CD4-positive, alpha-beta T cell treated with Interleukin-4 for 1 hour (primary cell): Measurements from ENCODE around the gene LRMDA.

Source experiments
- DNase-seq, 2 donors: peaks; one replicate each; pipeline ENCODE4 v3.0.0-alpha.2; 2020 to 2022

LRMDA gene

DNA sequence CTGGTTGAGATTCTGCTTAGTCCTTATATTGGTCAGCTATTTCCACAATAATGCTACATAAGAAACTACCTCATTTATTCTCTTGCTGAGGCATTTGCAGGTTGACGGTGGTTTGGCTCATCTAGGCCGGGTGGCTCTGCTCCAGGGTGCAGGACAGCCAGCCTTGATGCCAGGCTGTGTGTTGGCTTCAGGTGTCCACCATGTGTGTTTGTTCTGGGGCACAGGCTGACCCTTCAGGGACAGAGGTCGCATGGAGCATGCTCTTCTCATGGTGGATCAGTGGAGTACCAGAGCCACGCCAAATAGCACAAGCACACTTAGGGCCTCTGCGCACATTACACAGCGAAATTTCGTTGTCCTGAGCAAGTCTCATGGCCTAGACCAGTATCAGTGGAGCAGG, 249.9 kb downstream of the LRMDA start:
- no peak for DNase-seq

DNA sequence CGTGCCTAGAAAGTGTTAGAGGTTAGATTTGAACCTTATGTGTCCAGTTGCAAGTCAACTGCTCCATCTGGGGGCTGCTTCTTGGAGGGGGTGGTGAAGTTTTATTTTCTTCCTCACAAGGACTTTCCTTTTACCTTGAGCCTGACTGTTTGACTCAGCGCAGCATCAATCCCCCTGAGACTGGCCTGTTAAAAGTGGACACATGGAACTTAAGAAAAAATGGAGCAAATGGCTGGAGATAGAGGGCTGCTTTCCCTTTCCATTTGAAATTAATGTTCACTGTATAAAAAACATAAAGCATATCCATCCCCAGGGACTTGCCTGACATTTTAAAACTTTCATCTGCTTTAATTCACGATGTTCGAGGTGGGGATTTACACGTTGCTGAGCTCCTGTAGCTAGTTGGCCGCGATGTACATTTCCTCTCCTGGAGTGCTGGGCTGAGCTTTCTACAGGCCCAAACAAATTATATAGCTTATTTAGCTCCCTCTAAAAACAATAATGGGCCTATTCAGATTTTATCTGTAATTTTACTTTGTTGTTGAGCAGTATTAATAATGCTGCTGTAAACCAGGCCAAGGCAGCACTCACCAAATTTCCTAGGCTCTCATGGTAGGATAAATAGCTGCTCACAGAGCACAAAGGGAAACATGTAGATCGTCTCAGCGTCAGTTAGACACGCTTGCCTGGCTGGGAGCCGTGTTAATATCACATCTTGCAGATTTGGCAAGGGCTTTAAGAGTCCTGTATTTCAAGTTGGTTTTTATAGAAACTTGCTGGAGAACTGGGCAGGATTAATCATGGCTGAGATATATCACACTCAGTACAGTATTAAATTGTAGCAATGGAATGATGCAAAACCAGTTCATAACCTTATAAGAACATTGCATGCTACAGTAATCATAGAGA, 251.5 kb downstream of the LRMDA start:
- DNase-seq = no peak

DNA sequence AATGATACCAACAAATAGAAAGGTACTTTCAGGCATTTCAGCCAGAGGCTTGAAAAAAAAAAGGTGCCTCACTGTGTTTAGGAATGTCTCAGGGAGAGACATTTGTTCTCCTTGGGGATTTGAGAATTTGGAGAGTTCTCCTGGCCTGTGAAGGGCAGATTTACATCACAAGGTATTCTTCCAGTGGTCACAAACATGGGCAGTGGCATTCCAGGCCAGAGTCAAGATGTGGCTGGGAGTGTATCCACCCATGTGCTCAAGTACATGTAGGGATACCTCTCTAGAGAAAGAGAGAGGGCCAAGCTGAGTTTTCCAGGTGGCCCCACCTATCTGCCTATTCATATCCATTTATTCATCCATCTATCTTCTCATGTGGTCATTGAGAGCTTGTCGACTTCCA, 253.8 kb downstream of the LRMDA start:
- DNase-seq = no peak

DNA sequence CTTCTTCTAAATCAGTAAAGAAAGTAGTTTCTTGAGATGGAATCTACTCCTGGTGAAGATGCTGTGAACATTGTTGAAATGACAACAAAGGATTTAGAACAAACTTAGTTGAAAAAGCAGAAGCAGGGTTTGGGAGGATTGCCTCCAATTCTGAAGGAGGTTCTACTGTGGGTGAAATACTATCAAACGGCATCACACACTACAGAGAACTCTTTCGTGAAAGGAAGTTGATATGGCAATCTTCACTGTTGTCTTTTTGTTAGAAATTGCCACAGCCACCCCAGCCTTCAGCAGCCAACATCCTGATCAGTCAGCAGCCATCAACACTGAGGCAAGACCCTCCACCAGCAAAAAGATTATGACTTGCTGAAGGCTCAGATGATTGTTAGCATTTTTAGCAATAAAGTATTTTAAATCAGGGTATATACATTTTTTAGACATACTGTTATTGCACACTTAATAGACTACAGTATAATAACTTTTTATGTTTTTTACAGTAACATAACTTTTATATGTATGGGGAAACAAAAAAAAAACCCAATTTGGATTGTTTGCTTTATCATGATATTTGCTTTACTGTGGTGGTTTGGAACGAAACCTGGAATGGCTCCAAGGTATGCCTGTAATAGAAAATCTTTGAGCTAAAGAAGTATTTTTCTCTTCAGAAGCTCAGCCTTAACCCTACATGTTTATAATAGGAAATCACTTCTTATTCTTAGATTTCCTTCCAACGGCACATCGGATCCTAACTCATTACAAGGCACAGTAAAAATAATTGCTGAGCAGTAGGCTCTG, 257.3 kb downstream of the LRMDA start:
- DNase-seq = no peak

DNA sequence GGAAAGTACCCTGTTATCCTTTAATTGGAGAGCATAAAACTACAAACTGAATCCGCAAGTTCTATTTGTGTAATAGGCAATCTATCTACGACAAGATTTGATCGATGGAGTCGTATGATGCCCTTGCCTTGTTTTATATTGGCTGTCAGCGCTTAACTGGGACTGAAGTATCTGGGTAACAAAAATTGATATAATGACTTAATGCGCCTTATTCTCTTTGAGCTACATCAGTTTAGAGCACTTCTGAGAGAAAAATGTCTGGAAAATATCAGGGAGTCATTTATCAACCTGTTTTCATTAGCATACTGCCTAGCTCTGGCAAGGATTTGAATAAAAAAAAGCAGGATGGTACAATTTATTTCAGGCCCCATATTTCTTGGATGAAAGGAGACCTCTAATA, 262.1 kb downstream of the LRMDA start:
- DNase-seq = no peak

DNA sequence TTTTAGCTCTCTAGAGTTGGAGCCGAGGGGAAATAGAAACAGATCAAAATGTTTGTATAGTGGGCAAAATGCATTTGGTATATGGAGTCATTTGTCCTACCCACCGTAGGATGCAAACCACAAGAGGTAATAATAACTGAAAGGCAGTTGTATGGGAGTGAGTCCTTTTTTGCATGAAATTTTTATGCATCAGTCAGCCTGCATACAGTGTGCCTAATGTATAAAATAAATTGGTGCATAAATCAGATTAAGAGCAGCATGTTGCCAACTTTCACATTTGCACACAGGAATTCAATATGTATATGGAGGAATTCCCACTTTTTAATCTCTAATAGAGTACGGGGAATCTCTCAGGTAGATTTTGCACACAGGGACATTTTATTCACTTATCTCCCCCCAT, 262.8 kb downstream of the LRMDA start:
- no peak for DNase-seq

DNA sequence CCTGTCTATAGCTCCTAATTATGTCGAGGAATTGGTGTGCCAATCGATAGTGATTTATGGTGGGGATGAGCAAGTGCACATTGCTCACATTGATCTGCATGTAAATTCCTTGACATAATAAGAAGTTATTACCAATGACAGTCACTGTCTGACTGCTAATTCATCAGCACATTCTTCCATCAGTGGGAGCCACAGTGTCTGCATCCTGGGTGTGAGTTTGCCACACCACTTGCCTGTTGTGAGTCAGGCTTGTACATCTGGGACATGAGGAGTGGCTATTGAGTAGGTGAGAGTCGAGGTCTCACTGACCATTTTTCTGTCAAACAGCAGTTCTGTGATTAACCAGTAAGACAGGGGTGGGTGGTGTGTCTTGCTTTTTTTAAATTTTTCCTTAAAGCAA, 263.4 kb downstream of the LRMDA start:
- DNase-seq = no peak

DNA sequence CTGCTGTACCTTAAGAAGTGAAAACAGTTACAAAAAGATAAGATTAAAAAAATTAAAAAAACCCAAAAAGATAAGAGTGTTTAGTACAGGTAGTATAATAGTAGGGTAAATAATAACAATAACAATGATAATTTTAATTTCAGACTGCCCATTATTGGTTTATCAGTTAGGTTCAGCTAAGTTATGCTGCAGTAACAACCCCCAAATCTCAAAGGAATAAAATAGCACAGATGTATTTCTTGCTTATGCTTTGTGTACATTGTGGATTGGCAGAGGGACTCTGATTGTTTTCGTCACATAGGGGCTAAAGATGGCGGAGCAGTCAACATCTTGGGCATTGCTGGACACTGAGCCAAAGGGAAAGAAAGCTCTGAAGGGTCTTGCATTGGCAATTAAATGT, 264.6 kb downstream of the LRMDA start:
- no peak for DNase-seq

DNA sequence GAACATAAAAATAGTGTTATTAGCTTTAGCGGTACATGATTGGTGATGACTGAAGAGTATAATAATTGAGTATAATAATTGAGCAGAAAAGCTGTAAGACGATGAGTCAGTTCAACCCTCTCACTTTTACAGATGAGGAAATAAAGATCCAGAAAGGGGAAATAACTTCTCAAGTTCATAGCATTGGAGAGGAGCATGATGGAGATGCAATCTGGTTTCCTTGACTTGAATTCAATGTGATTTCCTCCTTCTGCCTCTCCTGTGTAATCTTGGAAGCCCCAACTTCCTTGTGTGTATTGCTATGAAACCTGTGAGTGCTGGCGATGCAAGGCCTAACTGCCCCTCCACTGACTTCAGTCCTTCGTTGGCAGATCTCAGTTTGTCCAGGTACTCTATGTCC, 265.1 kb downstream of the LRMDA start:
- DNase-seq = peak in 1 of 2 donors; percentile 13

DNA sequence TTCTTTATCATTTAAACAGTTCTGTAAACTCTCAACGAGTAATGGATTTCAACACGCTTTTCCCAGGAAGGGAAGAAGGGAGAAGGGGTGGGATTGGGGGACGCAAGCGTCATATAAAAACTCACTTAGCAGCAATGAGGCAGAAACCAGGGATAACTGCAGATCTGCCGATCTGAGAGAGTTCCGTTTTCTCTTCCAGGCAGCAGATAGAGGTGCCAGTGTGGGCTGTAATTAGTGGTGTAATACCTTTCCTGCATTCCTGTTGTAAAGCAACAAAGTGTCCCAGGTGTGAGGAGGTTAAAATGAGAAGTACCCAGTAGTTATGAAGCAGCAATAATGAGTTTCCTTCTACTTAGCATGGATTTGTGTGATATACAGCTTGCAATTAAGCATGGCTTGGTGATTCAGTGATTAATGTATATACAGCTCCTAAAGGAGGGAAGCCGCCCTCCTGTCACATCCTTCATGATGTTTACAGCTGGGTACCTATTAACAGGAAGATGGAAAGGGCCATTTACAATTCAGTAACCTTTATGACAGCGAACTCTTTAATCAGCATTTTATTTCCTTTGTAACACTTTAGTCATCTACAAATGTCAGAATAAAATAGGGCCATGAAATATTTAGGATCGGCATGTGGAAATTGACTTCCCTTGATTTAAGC, 271.9 kb downstream of the LRMDA start:
- no peak for DNase-seq

DNA sequence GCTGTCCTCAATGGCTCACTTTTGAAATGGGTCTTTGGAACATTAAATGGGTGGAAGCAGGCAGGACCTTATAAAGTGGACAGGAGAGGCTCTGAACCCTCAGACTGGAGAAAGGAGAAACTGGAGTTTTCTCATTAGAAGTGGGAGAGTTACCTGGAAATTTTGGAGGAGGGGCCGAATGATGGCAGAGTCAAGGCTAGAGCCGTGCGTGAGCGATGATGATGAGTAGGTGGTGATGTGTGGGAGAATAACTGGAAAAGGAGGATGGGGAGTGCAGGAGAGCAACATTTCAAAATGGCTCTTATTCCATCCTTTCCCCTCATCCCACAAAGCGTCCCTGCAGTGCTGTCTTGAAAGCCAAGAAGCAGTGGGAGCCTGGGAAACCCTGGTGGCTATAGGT, 274.0 kb downstream of the LRMDA start:
- no peak for DNase-seq

DNA sequence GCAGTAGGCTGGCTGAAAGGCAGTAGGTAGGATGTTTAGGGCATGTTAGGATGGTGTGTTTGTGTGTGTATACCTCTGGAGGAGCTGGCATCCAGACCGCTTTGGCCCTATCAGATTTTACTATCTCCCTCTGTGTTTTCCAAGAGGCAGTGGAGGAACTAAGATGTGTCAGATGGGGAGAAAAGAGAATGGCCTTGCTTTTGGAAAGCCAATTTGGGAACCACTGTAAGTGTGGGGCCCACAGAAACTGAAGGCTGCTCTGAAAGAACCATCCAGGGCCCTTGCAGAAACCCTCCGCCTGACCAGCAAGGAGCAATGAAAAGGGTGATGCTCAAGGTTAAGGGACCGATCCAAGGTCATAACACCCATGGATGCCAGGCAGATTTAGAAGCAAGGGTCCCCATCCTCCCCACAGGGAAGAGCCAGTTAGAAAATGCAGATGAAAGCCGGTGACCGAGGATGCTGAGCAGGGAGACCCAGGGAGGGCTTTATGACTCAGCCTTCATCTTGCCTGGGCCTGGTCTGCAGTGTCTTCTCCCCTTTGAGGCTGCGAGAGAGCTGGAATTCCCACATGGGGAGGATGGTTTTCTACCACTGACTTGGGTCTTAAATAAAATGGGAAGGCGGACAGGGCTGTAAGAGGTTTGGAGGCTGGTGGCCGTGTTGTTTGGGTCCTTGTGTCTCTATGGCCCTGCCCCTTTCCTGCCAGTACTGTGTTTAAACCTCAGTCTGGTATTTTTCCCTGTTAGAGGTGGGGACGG, 275.8 kb downstream of the LRMDA start:
- no peak for DNase-seq

DNA sequence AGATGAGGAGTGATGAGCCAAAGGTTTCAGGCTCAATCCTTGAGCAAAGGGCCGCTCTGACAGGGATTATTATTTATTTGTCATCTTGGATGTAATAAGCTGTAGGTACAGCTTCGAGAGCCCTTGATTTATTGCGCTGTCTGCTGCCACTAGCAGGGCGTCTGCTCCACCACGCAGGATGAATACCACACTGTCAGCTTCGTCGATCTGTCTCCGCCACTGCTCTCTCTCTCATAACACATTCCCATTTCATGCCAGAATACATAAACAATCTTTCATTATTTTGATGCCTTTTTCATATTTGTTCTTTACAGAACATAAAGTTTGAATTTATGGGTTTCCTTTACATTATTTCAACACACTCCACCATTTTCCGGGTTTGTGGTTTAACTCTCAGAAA, 276.6 kb downstream of the LRMDA start:
- DNase-seq = no peak

DNA sequence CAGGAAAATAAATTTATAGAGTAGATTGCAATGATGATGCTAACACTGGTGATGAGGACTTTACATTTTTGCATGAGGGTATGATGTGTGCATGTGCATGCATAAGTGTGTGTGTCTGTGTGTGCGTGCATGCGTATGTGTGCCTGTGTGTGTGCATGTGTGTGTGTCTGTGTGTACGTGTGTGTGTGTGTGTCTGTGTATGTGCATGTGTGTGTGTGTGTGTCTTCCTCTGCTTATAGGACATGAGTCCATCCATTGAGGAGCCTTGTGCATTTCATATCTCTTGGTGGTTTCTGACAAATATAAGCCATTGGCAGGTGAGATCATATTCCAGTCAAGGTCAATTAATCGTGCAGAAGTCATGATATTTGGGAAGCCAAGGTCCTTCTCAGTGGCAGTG, 277.8 kb downstream of the LRMDA start:
- DNase-seq = no peak

DNA sequence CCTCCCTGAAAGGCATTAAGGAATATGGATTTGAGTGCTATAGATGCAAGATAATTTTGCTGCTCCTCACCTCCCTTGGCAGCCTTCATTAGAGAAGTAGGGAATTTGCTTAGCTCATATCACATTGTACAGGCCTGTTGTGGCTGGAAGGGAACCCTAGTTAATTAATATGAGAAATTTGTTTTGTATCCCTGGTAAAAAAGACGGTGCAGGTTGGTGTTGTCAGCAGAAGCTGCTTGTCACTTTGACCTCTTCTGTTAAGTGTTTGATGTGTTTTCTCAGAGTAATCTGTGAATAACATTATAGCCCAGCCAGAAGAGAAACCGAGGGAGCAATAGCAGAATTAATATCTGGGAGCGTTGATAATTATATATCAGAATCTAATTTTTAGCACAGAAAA, 278.4 kb downstream of the LRMDA start:
- DNase-seq = no peak

DNA sequence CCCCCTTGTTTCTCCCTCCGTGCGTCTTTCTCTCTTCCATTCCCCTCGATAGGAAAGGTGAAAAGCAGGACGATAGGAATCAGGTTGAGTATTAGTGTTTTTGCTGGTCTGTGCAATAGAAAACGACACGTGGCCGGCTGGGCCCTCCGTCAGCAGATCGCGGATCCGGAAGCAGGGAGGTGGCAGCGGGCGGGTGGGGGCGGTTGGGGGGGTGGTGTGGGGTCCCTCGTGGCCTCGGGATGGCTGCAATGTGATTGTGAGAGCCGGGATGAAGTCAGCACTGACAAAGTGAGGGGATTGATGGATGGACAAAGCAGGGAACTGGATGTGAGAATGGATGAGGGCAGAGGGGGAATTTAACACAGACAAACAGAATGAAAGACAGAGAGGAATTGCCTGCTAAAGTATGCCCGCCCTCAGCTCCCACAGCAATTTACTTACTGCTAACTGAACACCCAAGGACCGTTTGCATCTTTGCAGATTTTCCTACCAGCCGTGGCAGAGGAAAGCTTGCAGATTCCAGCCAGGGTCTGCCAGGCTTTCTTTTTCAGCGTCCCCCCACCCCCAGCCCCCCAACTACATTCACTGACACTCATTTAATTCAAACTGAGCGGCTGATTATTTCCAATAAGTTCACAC, 280.9 kb downstream of the LRMDA start:
- DNase-seq = no peak

DNA sequence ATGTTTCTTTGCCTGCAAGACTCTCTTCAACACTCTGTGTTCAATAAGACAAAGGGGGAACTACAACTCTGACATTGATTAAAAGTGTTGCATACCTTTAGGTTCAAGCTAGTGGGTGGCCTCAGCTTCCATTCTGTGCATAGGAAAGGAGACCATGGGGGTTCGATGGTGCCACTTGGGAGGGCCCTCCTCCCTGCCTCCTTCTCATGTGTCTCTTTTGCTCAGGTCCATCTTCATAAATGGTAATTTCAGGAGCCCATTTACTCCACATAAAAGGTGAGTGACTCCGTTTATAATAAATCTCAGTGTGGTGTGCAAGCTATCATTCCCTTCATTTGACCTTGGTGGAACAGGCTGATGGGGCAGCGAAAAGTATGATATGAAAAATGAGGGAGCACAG, 285.1 kb downstream of the LRMDA start:
- no peak for DNase-seq

DNA sequence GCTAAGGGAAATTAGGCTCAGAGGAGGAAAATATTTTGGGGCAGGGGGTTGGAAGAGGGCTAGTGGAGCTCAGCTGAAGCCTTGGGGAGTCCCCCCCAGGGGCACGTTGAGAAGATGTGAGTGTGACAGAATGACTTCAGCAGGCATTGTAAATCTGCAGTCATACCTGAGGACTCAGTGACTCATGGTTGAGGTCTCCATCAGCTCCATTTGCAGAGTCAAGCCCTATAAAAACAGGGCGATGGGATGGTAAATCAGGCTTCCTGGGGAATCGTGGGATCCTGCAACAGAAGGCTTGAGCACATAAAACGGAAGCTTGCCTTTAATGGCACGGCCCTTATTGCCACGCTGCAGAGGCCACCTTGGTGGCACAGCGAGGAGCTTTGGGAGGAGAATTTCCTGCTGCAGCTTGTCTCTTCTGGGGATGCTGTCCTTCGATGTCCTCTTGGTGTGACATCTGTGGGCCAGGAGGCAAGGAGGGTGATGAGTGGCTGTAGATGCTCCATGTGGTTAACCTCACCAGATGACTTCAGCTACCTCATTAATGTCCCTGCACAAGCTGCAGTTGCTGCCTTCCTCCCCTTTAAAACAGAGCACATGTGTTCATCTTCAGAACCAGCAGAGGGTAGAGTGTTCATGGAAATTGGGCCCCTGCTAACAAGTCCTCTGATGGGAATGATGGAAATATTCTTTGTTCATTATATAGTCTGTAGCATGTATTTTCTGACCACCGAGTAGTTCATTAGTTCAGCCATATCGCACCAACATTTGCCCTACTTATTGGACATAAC, 285.9 kb downstream of the LRMDA start:
- no peak for DNase-seq

DNA sequence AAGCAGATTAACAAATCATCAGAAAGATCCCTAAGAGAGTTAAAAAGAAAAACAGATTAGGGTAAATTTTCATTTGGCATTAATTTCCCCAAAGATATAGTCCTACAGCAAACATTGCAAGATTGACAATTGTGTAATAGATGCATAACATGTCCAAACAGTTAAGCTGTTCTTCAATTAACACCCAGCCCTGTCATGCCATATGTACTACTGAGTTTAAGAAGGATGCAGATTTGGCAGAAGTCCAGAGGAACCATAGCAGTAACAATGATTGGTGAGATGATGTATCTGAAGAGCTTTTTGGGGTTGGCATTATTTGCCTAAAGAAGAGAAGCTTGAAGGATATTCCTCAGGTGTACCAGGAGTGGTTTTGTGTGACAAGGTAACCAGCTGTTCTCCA, 287.6 kb downstream of the LRMDA start:
- DNase-seq = no peak

DNA sequence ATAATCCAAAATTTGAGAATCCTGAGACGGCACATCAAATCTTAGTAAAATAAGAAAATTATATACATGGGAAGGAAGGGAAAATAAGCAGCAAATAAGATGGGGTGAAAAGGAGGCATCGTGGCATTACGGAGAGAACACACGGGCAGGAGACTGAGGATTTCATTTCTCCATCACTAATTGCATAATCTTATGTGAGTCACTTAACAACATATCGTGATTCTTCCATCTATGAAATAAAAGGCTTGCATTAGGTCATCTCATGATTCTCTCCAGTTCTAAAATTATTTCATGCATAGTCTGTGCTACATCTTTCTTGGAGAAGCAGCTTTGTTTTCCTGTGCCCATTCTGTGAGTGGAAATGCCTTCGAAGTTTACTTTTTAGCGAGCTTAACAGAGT, 288.7 kb downstream of the LRMDA start:
- no peak for DNase-seq

DNA sequence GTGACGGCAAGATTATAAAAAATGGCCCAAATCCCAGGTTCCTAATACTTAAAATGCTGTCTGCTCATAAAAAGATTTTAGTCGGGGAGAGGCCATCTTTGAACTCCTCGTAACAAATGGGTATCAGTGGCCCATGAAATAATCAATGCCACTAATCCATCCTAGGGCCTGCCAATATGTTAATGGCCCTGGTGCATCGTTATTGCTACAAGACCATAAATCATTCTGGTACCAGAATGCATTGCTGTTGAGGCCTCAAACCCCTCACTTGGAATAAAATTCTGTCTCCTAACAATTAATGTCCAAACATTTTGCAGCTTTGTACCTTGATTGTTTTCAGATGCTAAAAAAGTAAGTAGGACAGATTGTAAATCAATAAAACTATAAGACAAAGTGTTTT, 290.6 kb downstream of the LRMDA start:
- DNase-seq = no peak

DNA sequence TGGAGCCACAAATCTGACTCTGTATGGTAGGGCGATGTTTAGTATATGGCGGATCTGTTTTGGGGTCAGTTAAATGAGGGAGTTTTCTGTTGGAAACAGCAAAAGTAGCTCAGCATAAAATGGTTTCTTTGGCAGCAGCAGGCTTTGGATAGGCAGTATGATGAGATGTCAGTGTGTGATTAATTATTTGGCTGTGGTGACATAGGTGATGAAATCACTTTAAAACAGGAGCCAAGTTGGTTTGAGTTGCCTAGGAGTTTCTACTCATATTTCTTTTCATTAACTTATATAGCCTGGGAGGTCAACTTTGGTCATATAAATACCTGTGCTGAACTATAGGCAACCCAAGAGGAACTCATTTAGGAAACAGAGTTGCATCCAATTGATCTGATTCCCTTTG, 291.2 kb downstream of the LRMDA start:
- no peak for DNase-seq
